Right cardiac atrium (tissue), 5 donors: ENCODE data around the gene IFITM5. TPM values are rescaled to one million over a fixed set of nuclear protein-coding genes. Genes with fewer than 3 reads are reported as not detected.

Experiments
- ATAC-seq, 2 donors: fragments of 200-7000 bp; cut with Tn5 transposase; one replicate each; pipeline versions ENCODE4 v1.8.0 to v1.9.1; 2020; ENCODE audit warnings: moderate library complexity in 2 of 2, mild to moderate bottlenecking in 1 of 2
- DNase-seq, 3 donors: peaks; one replicate each; pipeline ENCODE4 v3.0.0-alpha.2; 2020
- H3K27ac ChIP-seq: one replicate; pipeline ENCODE4 v1.5.1; 2013; ENCODE audit warnings: mild to moderate bottlenecking, low read length, control low read depth, moderate library complexity
- H3K27me3 ChIP-seq: one replicate; pipeline ENCODE4 v1.6.1; 2013; ENCODE audit not compliant: control insufficient read depth, insufficient read depth
- H3K4me1 ChIP-seq: one replicate; pipeline ENCODE4 v1.6.1; 2013; ENCODE audit warnings: low read length; ENCODE audit not compliant: control insufficient read depth, insufficient read depth
- H3K4me3 ChIP-seq: one replicate; pipeline ENCODE4 v1.5.1; 2013; ENCODE audit warnings: low read length, control low read depth
- H3K9me3 ChIP-seq: one replicate; pipeline ENCODE4 v1.6.1; 2013; ENCODE audit warnings: low read length; ENCODE audit not compliant: control insufficient read depth
- WGBS: extraction: QIAGEN DNeasy Blood & Tissue Kit; methylation state at CpG from one replicate; pipeline ENCODE4 v1.1.7; 2013; 5-methylcytosine and 5-hydroxymethylcytosine counted together
- intact Hi-C, 4 donors: fragments of 100-400 bp; cut with DNase I; formaldehyde crosslinking; loops; one replicate each; pipeline versions ENCODE4 v1.11.0 to v1.14.0; 2022 to 2023
- polyA plus RNA-seq: library from polyadenylated mRNA; stranded (reverse); fragments of 200-250 nt; gene quantifications from one replicate; pipeline ENCODE4 v1.2.3, GENCODE V29; 2013
- total RNA-seq, 4 donors: library from RNA; stranded (reverse); fragmentation: NEBNext Ultra II Directional; extraction: Animal tissue kit (Norgen Biotek cat#: 25700); gene quantifications; one replicate each; pipeline ENCODE4 v1.2.1, GENCODE V29; 2021
- donor health status: healthy with polysubstance abuse.
- donor health status: DM: no; HTN: yes; CAD: no.
- donor health status: DM: no; HTN: no; CAD: no.
- donor health status: DM: no; HTN: yes; CAD: no; lungs with severe emphysema.
- donor health status: DM: yes; HTN: yes; CAD: no.

IFITM5 gene
- total and polyA plus RNA-seq, 5 donors: not detected

DNA sequence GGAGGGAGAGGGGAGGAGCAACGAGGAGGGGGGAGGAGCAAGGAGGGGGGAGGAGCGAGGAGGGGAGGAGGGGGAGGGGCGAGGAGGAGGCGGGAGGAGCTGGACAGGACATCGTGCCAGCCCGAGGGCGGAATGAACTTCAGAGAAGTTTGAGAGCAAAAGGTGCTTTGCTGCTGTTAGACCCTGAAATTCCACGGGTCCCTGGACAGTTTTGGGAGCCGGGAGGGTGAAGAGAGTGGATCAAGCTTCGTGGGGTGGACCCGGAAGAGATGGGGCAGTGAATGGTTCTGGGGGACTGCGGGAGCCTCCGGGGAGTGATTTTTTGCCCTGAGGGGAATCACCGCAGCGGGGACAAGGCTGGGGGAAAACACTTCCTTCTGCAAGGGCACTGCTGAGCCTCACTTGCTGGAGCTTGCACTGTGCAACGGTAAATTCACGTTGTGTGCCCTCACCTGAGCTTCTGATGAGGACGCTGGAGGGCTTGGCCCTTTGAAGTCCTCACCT is 31.8 kb downstream of the IFITM5 start:
- Histone ChIP-seq H3K27me3 (no peaks in the 10 kb centered on the region), H3K4me1 (no peaks in the 10 kb centered on the region), H3K4me3 (peak overlapping the region; percentile 15), H3K9me3 (no peaks in the 10 kb centered on the region), H3K27ac (peak overlapping the region; percentile 32)
- intact Hi-C loops: no loop called here
- ATAC-seq: peak; percentile 45 to 50
- WGBS: 55% methylated on average over 17 of the region's 18 CpGs
- peak in 2 of 3 donors; percentile 71 to 84 for DNase-seq

DNA sequence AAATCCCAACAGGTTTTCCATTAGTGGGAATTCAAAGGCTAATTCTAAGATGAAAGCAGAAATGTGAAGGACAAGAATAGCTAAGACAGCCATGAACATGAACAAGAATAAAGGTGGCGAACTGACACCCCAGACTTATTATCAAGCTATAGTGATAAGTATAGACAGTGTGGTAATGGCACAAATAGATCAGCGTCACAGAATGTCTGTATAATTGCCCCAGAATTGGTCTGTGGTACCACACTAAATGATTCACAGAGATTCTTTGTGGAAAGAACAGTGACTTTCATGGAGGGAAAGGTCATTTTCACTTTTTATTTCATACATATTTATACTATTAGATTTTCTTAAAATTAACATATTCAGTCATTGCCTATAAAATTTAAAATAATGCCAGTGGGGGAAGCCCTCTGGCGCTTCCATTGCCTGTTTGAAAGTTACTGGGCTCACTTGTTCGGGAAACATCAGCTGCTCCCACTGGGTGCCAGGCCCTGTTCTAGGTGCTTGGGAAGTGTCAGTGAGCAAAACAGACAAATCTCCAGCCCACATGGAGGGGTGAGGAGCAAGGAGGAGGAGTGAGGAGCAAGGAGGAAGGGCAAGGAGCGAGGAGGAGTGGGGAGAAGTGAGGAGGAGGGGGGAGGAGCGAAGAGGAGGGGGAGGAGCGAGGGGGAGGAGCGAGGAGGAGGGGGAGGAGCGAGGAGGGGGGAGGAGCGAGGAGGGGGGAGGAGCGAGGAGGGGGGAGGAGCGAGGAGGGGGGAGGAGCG is 32.5 kb downstream of the IFITM5 start:
- no peaks in the 10 kb centered on the region for H3K4me1 ChIP-seq
- H3K9me3 ChIP-seq: no peaks in the 10 kb centered on the region
- no peaks in the 10 kb centered on the region for H3K27me3 ChIP-seq
- no peak overlapping the region for H3K27ac ChIP-seq
- intact Hi-C loops: no loop called here
- no peak overlapping the region for H3K4me3 ChIP-seq
- DNase-seq (peak in 2 of 3 donors; percentile 36 to 47), ATAC-seq (no peak)
- WGBS: 83% methylated on average over 5 of the region's 13 CpGs

DNA sequence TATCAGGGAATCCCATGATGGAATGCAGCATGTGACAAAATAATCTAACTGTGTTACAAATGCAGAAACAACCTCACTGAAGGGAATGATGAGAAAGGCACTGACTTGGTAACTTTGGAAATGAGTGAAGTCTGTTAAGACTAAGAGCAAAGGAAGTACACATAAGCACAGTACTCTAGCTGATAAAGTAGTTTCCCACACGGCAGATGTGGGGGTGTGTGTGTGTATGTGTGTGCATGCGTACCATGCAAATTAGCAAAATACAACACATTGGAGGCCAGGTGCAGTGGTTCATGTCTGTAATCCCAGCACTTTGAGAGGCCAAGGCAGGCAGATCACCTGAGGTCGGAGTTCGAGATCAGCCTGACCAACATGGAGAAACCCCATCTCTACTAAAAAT is 37.7 kb downstream of the IFITM5 start:
- WGBS: 83% methylated on average over 4 of the region's 4 CpGs
- H3K27me3 ChIP-seq: no peaks in the 10 kb centered on the region
- DNase-seq (no peak), ATAC-seq (no peak)
- H3K9me3 ChIP-seq: no peaks in the 10 kb centered on the region
- H3K4me1 ChIP-seq: no peaks in the 10 kb centered on the region
- intact Hi-C loops: no loop called here
- H3K4me3 ChIP-seq: no peak overlapping the region
- no peak overlapping the region for H3K27ac ChIP-seq

DNA sequence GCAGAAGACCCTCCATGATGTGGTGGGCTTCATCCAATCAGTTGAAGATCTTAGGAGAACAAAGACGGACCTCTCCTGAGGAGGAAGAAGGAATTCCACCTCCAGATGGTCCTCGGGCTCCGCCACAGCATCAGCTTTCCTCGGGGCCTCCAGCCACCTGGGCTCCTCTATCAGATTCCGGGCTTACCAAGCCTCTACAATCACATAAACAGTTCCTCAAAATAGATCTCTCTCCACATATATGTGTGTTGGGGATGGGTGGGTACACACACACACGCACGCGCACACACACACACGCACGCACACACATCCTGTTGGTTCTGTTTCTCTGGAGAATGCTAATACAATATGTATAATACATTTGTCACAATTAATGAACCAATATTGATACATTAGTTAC is 39.9 kb downstream of the IFITM5 start:
- Histone ChIP-seq H3K27me3 (no peaks in the 10 kb centered on the region), H3K4me3 (no peak overlapping the region), H3K9me3 (no peaks in the 10 kb centered on the region), H3K27ac (no peak overlapping the region), H3K4me1 (no peaks in the 10 kb centered on the region)
- ATAC-seq: no peak
- WGBS: 79% methylated on average over 10 of the region's 10 CpGs
- DNase-seq: no peak
- intact Hi-C loops: no loop called here

DNA sequence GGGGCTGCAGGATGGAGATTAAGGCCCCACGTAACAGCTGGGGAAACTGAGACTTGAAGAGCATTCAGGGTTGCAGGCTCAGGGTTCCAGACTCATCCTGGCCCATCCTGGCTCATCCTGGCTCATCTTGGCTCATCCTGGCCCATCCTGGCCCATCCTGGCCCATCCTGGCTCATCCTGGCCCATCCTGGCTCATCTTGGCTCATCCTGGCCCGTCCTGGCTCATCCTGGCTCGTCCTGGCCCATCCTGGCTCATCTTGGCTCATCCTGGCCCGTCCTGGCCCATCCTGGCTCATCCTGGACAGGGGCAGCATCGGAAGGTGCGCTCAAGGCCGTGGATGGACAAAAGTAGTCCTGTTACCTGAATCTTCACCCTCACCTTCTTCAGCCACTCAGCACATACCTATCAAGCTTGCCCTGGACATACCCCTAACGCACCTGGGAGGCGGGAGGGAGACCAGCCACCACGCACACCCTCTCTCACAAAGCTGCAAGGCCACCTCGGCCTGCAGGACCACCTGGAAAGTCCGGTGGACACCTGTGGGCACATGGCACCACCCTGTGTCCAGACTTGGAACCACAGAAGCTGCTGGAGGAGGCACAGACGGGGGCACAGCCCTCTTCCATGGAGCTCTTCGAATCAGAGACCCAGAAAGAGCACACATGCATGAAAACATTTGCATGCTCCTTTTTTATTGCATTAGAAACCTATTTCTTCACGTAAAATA is 41.4 kb downstream of the IFITM5 start:
- H3K27ac ChIP-seq: no peak overlapping the region
- intact Hi-C loops: no loop called here
- H3K4me1 ChIP-seq: no peaks in the 10 kb centered on the region
- 80% methylated on average over 15 of the region's 15 CpGs for WGBS
- no peak for ATAC-seq
- H3K27me3 ChIP-seq: no peaks in the 10 kb centered on the region
- H3K9me3 ChIP-seq: no peaks in the 10 kb centered on the region
- no peak overlapping the region for H3K4me3 ChIP-seq
- no peak for DNase-seq

DNA sequence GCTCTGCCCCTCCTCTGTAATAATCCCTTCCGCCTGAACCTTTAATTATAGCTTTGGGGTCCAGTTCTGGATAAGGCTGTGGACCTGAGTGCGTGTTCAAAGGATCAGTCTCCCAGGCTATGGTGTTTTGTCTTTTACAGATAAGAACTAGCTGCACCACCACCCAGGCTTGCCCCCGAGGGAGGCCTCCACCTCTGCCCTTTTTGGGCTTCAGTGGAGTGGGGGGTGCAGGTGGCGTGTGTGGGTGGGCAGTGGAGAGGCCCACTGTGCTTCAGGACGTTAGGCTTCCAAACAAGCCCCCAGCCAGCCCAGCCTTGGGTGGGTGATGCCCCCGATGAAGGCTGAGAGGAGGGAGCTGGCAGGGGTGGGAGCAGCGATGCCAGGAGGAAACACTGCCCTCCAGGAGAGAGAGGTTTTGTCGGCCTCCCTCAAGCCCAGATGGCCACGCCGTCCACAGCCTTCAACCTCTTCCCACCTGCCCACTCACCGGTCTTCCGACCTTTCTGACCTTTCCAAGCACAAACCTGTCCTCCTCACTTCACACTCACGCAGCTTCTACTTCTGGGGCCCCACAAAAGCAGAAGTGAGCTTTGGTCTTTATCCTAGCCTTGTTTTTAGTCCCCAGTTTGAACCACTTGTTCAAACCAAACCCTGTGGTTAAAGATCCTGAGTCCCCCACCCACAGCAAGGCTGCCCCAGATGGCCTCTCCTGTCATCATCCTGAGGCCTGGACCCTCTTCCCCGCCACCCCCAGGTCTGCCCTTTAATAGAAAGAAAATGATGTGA is 42.2 kb downstream of the IFITM5 start:
- H3K27me3 ChIP-seq: no peaks in the 10 kb centered on the region
- no peak for ATAC-seq
- 75% methylated on average over 14 of the region's 14 CpGs for WGBS
- DNase-seq: no peak
- no peak overlapping the region for H3K4me3 ChIP-seq
- no peak overlapping the region for H3K27ac ChIP-seq
- intact Hi-C loops: no loop called here
- H3K4me1 ChIP-seq: no peaks in the 10 kb centered on the region
- no peaks in the 10 kb centered on the region for H3K9me3 ChIP-seq

DNA sequence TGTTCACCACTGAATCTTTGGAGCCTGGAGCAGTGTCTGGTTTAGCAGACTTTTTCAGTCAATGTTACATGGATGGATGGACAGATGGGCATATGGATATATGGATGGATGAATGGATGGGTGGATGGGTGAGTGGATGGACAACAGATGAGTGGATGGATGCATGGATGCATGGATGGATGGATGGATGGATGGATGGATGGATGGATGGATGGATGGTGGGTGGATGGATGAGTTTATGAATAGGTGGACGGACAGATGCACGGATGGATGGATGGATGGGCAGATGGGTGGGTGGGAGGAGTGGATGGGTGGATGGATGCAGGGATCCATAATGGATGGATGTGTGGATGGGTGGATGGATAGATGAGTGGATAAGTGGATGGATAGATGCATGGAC is 43.5 kb downstream of the IFITM5 start:
- WGBS: 94% methylated on average over 2 of the region's 2 CpGs
- no peaks in the 10 kb centered on the region for H3K4me1 ChIP-seq
- H3K4me3 ChIP-seq: no peak overlapping the region
- DNase-seq (no peak), ATAC-seq (no peak)
- H3K27me3 ChIP-seq: no peaks in the 10 kb centered on the region
- intact Hi-C loops: no loop called here
- H3K27ac ChIP-seq: no peak overlapping the region
- H3K9me3 ChIP-seq: no peaks in the 10 kb centered on the region

DNA sequence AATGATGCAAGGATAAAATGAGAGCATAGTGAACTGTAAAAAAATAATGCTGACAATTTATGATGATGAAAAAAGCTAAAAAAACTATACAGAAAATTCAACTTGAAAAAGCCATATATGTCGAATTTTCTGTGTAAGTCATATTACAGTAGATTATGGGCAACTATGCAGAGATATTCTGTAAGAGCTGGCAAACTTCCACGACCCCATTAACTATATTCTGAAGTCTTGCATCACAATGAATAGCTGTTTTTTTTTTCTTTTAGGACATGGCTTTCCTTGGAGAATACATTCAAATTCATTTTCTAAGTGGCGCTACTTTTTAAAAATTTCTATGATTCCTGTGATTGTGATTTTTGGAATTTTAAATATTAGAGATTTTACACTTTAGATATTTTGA is 44.1 kb downstream of the IFITM5 start:
- intact Hi-C loops: no loop called here
- no peak overlapping the region for H3K27ac ChIP-seq
- no peak for ATAC-seq
- no peaks in the 10 kb centered on the region for H3K27me3 ChIP-seq
- no peak for DNase-seq
- WGBS: 49% methylated on average over 3 of the region's 3 CpGs
- no peak overlapping the region for H3K4me3 ChIP-seq
- no peaks in the 10 kb centered on the region for H3K9me3 ChIP-seq
- no peaks in the 10 kb centered on the region for H3K4me1 ChIP-seq

DNA sequence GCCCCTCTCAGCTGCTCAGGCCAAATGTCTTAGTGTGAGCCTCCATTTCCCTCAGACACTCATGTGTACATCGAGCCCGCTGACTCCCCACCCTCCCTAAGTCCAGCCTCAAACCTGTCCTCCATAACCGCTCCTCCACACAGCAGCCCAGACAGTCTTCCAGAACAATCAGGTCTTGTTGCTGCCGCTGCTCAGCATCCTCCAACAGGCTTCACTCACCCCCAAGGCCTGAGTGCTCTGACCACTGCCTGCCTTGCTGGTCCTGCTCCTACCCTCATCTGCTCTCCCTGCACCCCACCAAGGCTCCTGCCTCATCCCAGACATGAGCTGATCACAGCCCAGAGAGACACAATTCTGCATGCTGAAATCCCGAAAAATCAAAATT is 45.4 kb downstream of the IFITM5 start:
- Histone ChIP-seq H3K27me3 (no peaks in the 10 kb centered on the region), H3K4me3 (no peak overlapping the region), H3K9me3 (no peaks in the 10 kb centered on the region), H3K4me1 (no peaks in the 10 kb centered on the region), H3K27ac (no peak overlapping the region)
- intact Hi-C loops: no loop called here
- WGBS: 90% methylated on average over 5 of the region's 5 CpGs
- DNase-seq (no peak), ATAC-seq (no peak)

DNA sequence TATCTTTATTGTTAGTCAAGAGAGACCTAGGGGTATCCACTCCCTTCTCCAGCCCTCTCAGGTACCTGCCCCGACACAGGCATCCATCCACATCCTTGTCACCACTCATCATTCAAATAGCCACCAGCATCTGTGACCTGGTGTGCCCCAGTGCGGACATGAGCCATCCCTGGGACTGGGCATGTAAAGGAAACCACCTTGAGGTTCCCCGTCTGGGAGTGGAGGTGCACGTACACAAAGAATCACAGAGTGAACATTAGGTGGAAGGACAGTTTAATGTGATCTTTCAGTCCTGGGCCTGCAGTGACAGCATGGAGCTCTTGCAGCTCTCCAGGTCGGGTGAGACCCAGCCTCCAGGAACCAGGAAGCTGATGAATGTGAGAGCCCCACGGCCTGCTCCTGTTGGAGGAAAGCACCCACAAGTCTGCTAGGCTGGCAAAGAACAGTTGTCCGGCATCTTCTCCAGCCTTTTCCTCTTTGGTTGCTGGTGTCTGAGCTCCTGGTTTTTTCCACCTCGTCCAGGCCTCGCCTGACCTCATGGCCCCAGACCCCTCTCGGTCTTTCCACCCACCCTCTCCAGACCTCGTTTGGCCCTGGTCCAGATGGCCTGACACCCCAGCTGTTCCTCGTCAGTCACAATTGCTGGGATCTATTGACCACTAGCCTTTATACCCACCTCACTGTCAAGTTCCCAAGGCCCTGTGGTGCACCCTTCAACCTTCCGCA is 46.0 kb downstream of the IFITM5 start:
- ATAC-seq: no peak
- WGBS: 70% methylated on average over 13 of the region's 13 CpGs

More for the DNA sequence above, 46.0 kb downstream of the IFITM5 start:
- Histone ChIP-seq H3K27ac (no peak overlapping the region), H3K27me3 (no peaks in the 10 kb centered on the region), H3K9me3 (no peaks in the 10 kb centered on the region), H3K4me3 (no peak overlapping the region), H3K4me1 (no peaks in the 10 kb centered on the region)
- intact Hi-C loops: no loop called here
- no peak for DNase-seq
